ENCODE results near the gene RNF151.
"Not testable (repeated sequence)": the region's sequence is repeated elsewhere in the genome, so short reads cannot be mapped to it uniquely, and the experiment has no call there.

Gene RNF151, protein sequence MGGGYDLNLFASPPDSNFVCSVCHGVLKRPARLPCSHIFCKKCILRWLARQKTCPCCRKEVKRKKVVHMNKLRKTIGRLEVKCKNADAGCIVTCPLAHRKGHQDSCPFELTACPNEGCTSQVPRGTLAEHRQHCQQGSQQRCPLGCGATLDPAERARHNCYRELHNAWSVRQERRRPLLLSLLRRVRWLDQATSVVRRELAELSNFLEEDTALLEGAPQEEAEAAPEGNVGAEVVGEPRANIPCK

GRCh38 chr16:1966460-1966859, at the start of gene RNF151:
TSS of gene RNF151 (plus strand) at chr16:1966856. CDS start at chr16:1966882, 26 bp downstream.
- H3K4me3 ChIP-seq (ENCODE audit: low read depth in 1 of 5, low read length in 5 of 5) = peak within 1 kb of the TSS; percentile 72 to 90 (median 81)
- peaks cover 0 to 21% (median 19%) of the 10 kb centered on the region in 5 donors for H3K36me3 ChIP-seq (ENCODE audit: control insufficient read depth in 5 of 5, insufficient read depth in 5 of 5, low read length in 5 of 5)
- no peaks in the 10 kb centered on the region for H3K27me3 ChIP-seq (ENCODE audit: control insufficient read depth in 5 of 5, insufficient read depth in 4 of 5, low read length in 5 of 5)
- H3K27ac ChIP-seq (ENCODE audit: low read depth, low read length) = peak within 1 kb of the TSS; percentile 93
- no peaks in the 10 kb centered on the region for H3K9me3 ChIP-seq (ENCODE audit: control insufficient read depth in 5 of 5, low read length in 5 of 5)
- H3K4me1 ChIP-seq (ENCODE audit: control insufficient read depth in 5 of 5, insufficient read depth in 5 of 5, low read length in 5 of 5) = peaks cover 1 to 30% (median 27%) of the 10 kb centered on the region in 5 donors
- H3K9ac ChIP-seq (ENCODE audit: low read length in 5 of 5) = peak within 1 kb of the TSS; percentile 22 to 98 (median 92)

DNA sequence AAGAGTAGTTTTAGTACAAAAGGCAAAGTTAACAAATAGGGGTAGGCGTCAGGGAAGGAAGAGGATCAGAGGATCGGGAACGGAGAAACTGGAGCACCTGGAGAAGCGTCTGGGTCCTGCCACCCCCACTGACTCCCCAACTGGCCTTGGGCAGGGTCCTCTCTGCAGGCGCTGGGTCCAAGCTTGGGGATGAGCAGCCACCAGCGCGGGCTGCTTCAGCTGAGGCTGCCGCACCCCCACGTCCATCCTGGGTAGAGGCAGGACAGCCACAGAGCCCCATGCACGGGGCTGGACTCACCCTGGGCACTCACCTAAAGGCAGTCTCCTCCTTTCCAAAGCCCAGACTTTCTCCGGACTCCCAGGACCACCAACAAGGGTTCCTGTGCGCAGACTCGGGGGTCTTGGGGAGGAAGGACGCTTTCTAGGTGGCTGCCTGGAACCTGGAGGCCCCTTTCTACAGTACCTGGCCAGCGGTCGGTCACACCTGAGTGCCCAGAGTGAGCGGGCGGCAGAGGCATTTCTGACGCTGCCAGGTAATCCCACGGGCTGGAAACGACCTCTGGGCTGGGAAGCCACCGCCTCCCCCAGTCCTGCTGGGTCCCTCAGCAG, 49.5 kb upstream of the RNF151 start:
- Histone ChIP-seq H3K4me1 (ENCODE audit: control insufficient read depth in 5 of 5, insufficient read depth in 5 of 5, low read length in 5 of 5) (peaks cover 0 to 4% (median 0%) of the 10 kb centered on the region in 5 donors), H3K4me3 (ENCODE audit: low read depth in 1 of 5, low read length in 5 of 5) (no peak overlapping the region), H3K36me3 (ENCODE audit: control insufficient read depth in 5 of 5, insufficient read depth in 5 of 5, low read length in 5 of 5) (no peaks in the 10 kb centered on the region), H3K9ac (ENCODE audit: low read length in 5 of 5) (no peak overlapping the region), H3K27ac (ENCODE audit: low read depth, low read length) (no peak overlapping the region), H3K9me3 (ENCODE audit: control insufficient read depth in 5 of 5, low read length in 5 of 5) (no peaks in the 10 kb centered on the region), H3K27me3 (ENCODE audit: control insufficient read depth in 5 of 5, insufficient read depth in 4 of 5, low read length in 5 of 5) (peaks cover 50 to 72% (median 64%) of the 10 kb centered on the region in 5 donors)

GRCh38 chr16:1917665-1918350, 48.8 kb upstream of the RNF151 start:
- peaks cover 52 to 78% (median 70%) of the 10 kb centered on the region in 5 donors for H3K27me3 ChIP-seq (ENCODE audit: control insufficient read depth in 5 of 5, insufficient read depth in 4 of 5, low read length in 5 of 5)
- H3K27ac ChIP-seq (ENCODE audit: low read depth, low read length) = no peak overlapping the region
- H3K4me3 ChIP-seq (ENCODE audit: low read depth in 1 of 5, low read length in 5 of 5) = no peak overlapping the region
- H3K4me1 ChIP-seq (ENCODE audit: control insufficient read depth in 5 of 5, insufficient read depth in 5 of 5, low read length in 5 of 5) = peaks cover 0 to 4% (median 0%) of the 10 kb centered on the region in 5 donors
- H3K36me3 ChIP-seq (ENCODE audit: control insufficient read depth in 5 of 5, insufficient read depth in 5 of 5, low read length in 5 of 5) = no peaks in the 10 kb centered on the region
- H3K9me3 ChIP-seq (ENCODE audit: control insufficient read depth in 5 of 5, low read length in 5 of 5) = no peaks in the 10 kb centered on the region
- no peak overlapping the region for H3K9ac ChIP-seq (ENCODE audit: low read length in 5 of 5)

GRCh38 chr16:1918351-1919326, 48.0 kb upstream of the RNF151 start, which contains the start of gene HS3ST6:
TSS of gene HS3ST6 (minus strand) at chr16:1918415. CDS start at chr16:1918323, 92 bp downstream.
- Histone ChIP-seq H3K27me3 (ENCODE audit: control insufficient read depth in 5 of 5, insufficient read depth in 4 of 5, low read length in 5 of 5) (peaks cover 59 to 83% (median 76%) of the 10 kb centered on the region in 5 donors), H3K9me3 (ENCODE audit: control insufficient read depth in 5 of 5, low read length in 5 of 5) (no peaks in the 10 kb centered on the region), H3K36me3 (ENCODE audit: control insufficient read depth in 5 of 5, insufficient read depth in 5 of 5, low read length in 5 of 5) (no peaks in the 10 kb centered on the region), H3K4me1 (ENCODE audit: control insufficient read depth in 5 of 5, insufficient read depth in 5 of 5, low read length in 5 of 5) (peaks cover 0 to 4% (median 0%) of the 10 kb centered on the region in 5 donors), H3K27ac (ENCODE audit: low read depth, low read length) (no peak within 1 kb of the TSS), H3K9ac (ENCODE audit: low read length in 5 of 5) (no peak within 1 kb of the TSS), H3K4me3 (ENCODE audit: low read depth in 1 of 5, low read length in 5 of 5) (no peak within 1 kb of the TSS)

DNA sequence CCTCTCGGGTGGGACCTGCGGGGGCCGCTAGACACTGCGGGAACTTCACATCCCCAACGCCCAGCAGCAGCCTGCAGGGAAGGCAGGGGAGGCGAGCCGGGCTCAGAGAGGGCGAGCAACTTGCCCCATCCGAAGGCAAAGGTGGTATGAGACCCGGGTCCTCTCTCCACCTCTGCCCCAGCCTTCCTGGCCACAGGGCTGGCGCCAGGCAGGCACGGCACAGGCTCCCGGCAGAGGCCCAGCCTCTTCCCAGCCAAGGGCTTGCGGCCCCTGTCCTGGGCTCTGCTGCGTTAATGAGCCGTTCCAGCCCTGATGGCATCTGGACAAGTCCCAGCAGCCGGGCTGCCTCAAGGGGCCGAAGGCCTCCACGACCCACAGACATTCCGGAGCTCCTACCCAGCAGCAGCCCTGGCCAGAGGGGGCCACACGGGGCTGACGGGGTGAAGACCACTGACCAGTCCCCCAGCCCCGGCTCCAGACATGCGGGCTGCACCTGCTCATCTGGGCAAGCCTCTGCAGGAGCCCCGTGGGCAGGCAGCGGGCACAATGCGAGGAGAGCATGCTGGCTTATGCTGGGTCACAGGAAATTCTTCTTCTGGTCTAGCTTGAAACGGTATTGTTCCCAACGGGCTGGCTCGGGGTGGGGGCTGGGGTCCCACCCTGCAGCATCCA, 47.2 kb upstream of the RNF151 start:
- Histone ChIP-seq H3K9ac (ENCODE audit: low read length in 5 of 5) (no peak overlapping the region), H3K27me3 (ENCODE audit: control insufficient read depth in 5 of 5, insufficient read depth in 4 of 5, low read length in 5 of 5) (peaks cover 52 to 83% (median 76%) of the 10 kb centered on the region in 5 donors), H3K4me1 (ENCODE audit: control insufficient read depth in 5 of 5, insufficient read depth in 5 of 5, low read length in 5 of 5) (peaks cover 0 to 4% (median 0%) of the 10 kb centered on the region in 5 donors), H3K4me3 (ENCODE audit: low read depth in 1 of 5, low read length in 5 of 5) (no peak overlapping the region), H3K27ac (ENCODE audit: low read depth, low read length) (no peak overlapping the region), H3K36me3 (ENCODE audit: control insufficient read depth in 5 of 5, insufficient read depth in 5 of 5, low read length in 5 of 5) (no peaks in the 10 kb centered on the region), H3K9me3 (ENCODE audit: control insufficient read depth in 5 of 5, low read length in 5 of 5) (no peaks in the 10 kb centered on the region)

DNA sequence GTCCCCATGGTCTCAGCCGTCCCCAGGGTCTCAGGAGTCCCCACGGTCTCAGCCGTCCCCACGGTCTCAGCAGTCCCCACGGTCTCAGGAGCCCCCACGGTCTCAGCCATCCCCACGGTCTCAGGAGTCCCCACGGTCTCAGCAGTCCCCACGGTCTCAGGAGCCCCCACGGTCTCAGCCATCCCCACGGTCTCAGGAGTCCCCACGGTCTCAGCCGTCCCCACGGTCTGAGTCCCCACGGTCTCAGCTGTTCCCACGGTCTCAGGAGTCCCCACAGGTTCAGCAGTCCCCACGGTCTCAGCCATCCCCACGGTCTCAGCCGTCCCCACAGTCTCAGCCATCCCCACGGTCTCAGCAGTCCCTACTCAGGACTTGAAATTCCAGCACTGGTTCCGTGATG, 46.5 kb upstream of the RNF151 start:
- not testable (repeated sequence) for H3K4me1 ChIP-seq (ENCODE audit: control insufficient read depth in 5 of 5, insufficient read depth in 5 of 5, low read length in 5 of 5); H3K4me3 ChIP-seq (ENCODE audit: low read depth in 1 of 5, low read length in 5 of 5); H3K27ac ChIP-seq (ENCODE audit: low read depth, low read length); H3K9me3 ChIP-seq (ENCODE audit: control insufficient read depth in 5 of 5, low read length in 5 of 5); H3K36me3 ChIP-seq (ENCODE audit: control insufficient read depth in 5 of 5, insufficient read depth in 5 of 5, low read length in 5 of 5); H3K9ac ChIP-seq (ENCODE audit: low read length in 5 of 5)
- H3K27me3 ChIP-seq (ENCODE audit: control insufficient read depth in 5 of 5, insufficient read depth in 4 of 5, low read length in 5 of 5) = peaks cover 50 to 80% (median 71%) of the 10 kb centered on the region in 5 donors

DNA sequence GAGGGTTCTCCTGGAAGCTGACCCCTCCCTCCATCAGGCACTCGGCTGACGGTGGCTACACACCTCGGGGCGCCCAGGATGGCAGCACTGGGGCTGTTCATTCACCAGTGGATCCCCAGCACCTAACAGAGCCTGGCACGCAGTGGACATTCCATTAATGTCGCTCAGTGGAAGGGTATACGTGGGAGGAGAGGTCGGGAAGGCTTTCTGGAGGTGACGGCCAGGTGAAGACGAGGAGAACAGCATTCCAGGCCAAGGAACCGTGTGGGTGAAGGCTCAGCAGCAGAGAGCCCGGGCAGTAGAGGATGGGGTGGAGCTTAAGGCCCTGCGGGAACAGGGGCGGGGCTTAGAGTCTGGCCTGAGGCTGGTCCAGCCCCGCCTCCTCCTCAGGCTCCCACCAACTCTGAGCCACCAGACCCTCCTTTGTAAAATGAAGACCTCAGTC, 45.9 kb upstream of the RNF151 start:
- Histone ChIP-seq H3K9me3 (ENCODE audit: control insufficient read depth in 5 of 5, low read length in 5 of 5) (no peaks in the 10 kb centered on the region), H3K4me1 (ENCODE audit: control insufficient read depth in 5 of 5, insufficient read depth in 5 of 5, low read length in 5 of 5) (peaks cover 0 to 4% (median 0%) of the 10 kb centered on the region in 5 donors), H3K27me3 (ENCODE audit: control insufficient read depth in 5 of 5, insufficient read depth in 4 of 5, low read length in 5 of 5) (peaks cover 50 to 77% (median 68%) of the 10 kb centered on the region in 5 donors), H3K4me3 (ENCODE audit: low read depth in 1 of 5, low read length in 5 of 5) (no peak overlapping the region), H3K36me3 (ENCODE audit: control insufficient read depth in 5 of 5, insufficient read depth in 5 of 5, low read length in 5 of 5) (no peaks in the 10 kb centered on the region), H3K9ac (ENCODE audit: low read length in 5 of 5) (no peak overlapping the region), H3K27ac (ENCODE audit: low read depth, low read length) (no peak overlapping the region)

DNA sequence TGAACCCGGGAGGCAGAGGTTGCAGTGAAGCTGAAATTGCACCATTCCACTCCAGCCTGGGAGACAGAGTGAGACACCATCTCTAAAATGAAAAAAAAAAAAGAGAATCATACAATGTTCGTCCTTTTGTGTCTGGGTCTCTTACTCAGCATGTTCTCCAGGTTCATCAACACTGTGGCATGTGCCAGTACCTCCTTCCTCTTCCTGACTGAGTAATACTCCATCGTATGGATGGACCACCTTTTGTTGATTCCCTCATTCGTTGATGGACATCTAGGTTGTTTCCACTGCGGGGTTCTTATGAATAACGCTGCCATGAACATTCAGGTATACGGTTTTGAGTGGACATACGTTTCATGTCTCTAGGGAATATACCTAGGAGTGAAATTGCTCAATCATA, 44.3 kb upstream of the RNF151 start:
- no peak overlapping the region for H3K9ac ChIP-seq (ENCODE audit: low read length in 5 of 5)
- H3K27me3 ChIP-seq (ENCODE audit: control insufficient read depth in 5 of 5, insufficient read depth in 4 of 5, low read length in 5 of 5) = peaks cover 39 to 61% (median 55%) of the 10 kb centered on the region in 5 donors
- H3K4me1 ChIP-seq (ENCODE audit: control insufficient read depth in 5 of 5, insufficient read depth in 5 of 5, low read length in 5 of 5) = peaks cover 0 to 4% (median 0%) of the 10 kb centered on the region in 5 donors

More for the DNA sequence above, 44.3 kb upstream of the RNF151 start:
- H3K36me3 ChIP-seq (ENCODE audit: control insufficient read depth in 5 of 5, insufficient read depth in 5 of 5, low read length in 5 of 5) = no peaks in the 10 kb centered on the region
- no peaks in the 10 kb centered on the region for H3K9me3 ChIP-seq (ENCODE audit: control insufficient read depth in 5 of 5, low read length in 5 of 5)
- H3K4me3 ChIP-seq (ENCODE audit: low read depth in 1 of 5, low read length in 5 of 5) = no peak overlapping the region
- no peak overlapping the region for H3K27ac ChIP-seq (ENCODE audit: low read depth, low read length)
